HepG2 (cell line): ENCODE results near the gene NUDT2. TPM values are rescaled to one million over a fixed set of nuclear protein-coding genes. Genes with fewer than 3 reads are reported as not detected.

ENCODE experiments used
- AGO2 ChIP-seq: fragments of 200-400 bp; formaldehyde crosslinking; optimal IDR thresholded peaks from 2 replicates; pipeline ENCODE3; 2017; ENCODE audit warnings: mild to moderate bottlenecking, low read depth, low read length, moderate library complexity
- ELF4 ChIP-seq: sonication (generic); formaldehyde crosslinking; IDR thresholded peaks from 2 replicates; pipeline ENCODE4 v1.5.0; 2020; ENCODE audit warnings: missing genetic modification reagents, mild to moderate bottlenecking, moderate library complexity, borderline replicate concordance
- FOXJ3 ChIP-seq: sonication (generic); formaldehyde crosslinking; IDR thresholded peaks from 2 replicates; pipeline ENCODE4 v1.4.0; 2020; ENCODE audit warnings: missing genetic modification reagents, mild to moderate bottlenecking, borderline replicate concordance
- GABPA ChIP-seq, 2 experiments: IDR thresholded peaks; 2 replicates each; pipeline ENCODE4 v1.6.1; 2011 to 2016; ENCODE audit warnings: low read depth in 2 of 2, low read length in 1 of 2, missing biosample characterization in 1 of 2, missing genetic modification characterization in 1 of 2
- HNRNPLL ChIP-seq: fragments of 200-400 bp; formaldehyde crosslinking; IDR thresholded peaks from 2 replicates; pipeline ENCODE4 v1.6.1; 2017; ENCODE audit warnings: mild to moderate bottlenecking, low read depth, low read length; ENCODE audit not compliant: poor library complexity, severe bottlenecking
- KLF13 ChIP-seq: sonication (generic); formaldehyde crosslinking; IDR thresholded peaks from 2 replicates; pipeline ENCODE4 v1.4.0; 2020; ENCODE audit warnings: mild to moderate bottlenecking, missing genetic modification reagents
- MAF1 ChIP-seq: sonication (generic); formaldehyde crosslinking; IDR thresholded peaks from 2 replicates; pipeline ENCODE4 v1.5.0; 2020; ENCODE audit warnings: missing genetic modification reagents, borderline replicate concordance
- MATR3 ChIP-seq: sonication (generic); formaldehyde crosslinking; IDR thresholded peaks from 2 replicates; pipeline ENCODE4 v1.4.0; 2020; ENCODE audit warnings: missing genetic modification reagents
- MTA1 ChIP-seq: sonication (generic); formaldehyde crosslinking; IDR thresholded peaks from 2 replicates; pipeline ENCODE4 v1.4.0; 2020; ENCODE audit warnings: missing genetic modification reagents, mild to moderate bottlenecking, borderline replicate concordance
- MXD4 ChIP-seq: IDR thresholded peaks from 2 replicates; pipeline ENCODE4 v1.6.1; 2016; ENCODE audit warnings: mild to moderate bottlenecking, missing biosample characterization, missing genetic modification reagents
- NFYC ChIP-seq: IDR thresholded peaks from 2 replicates; pipeline ENCODE4 v1.6.1; 2016; ENCODE audit warnings: missing genetic modification reagents, missing compliant biosample characterization
- PHF8 ChIP-seq: sonication (generic); formaldehyde crosslinking; IDR thresholded peaks from 2 replicates; pipeline ENCODE4 v1.5.0; 2020; ENCODE audit warnings: missing genetic modification reagents
- POLR2G ChIP-seq: fragments of 200-400 bp; formaldehyde crosslinking; IDR thresholded peaks from 2 replicates; pipeline ENCODE4 v1.6.1; 2018; ENCODE audit warnings: mild to moderate bottlenecking, low read depth, low read length, moderate library complexity
- PTBP1 ChIP-seq: fragments of 200-400 bp; formaldehyde crosslinking; IDR thresholded peaks from 2 replicates; pipeline ENCODE4 v1.6.1; 2018; ENCODE audit warnings: low read length, low read depth; ENCODE audit not compliant: poor library complexity, severe bottlenecking
- ZBTB38 ChIP-seq: sonication (generic); formaldehyde crosslinking; IDR thresholded peaks from 2 replicates; pipeline ENCODE4 v1.5.1; 2020; ENCODE audit warnings: mild to moderate bottlenecking, missing genetic modification reagents
- ZKSCAN1 ChIP-seq: fragments of 150-350 bp; IDR thresholded peaks from 2 replicates; pipeline ENCODE4 v1.6.1; 2014; ENCODE audit warnings: low read length
- ZNF121 ChIP-seq: sonication (generic); formaldehyde crosslinking; IDR thresholded peaks from 2 replicates; pipeline ENCODE4 v1.5.0; 2020; ENCODE audit warnings: mild to moderate bottlenecking, missing genetic modification reagents
- ZNF205 ChIP-seq: IDR thresholded peaks from 2 replicates; pipeline ENCODE4 v1.6.1; 2018; ENCODE audit warnings: missing biosample characterization, missing genetic modification reagents
- ZNF264 ChIP-seq: sonication (generic); formaldehyde crosslinking; IDR thresholded peaks from 2 replicates; pipeline ENCODE4 v1.4.0; 2020; ENCODE audit warnings: missing genetic modification reagents
- ZNF326 ChIP-seq: sonication (generic); formaldehyde crosslinking; IDR thresholded peaks from 2 replicates; pipeline ENCODE4 v1.4.0; 2020; ENCODE audit warnings: missing genetic modification reagents, borderline replicate concordance
- ZNF468 ChIP-seq: sonication (generic); formaldehyde crosslinking; IDR thresholded peaks from 2 replicates; pipeline ENCODE4 v1.8.0; 2022; ENCODE audit warnings: mild to moderate bottlenecking, moderate library complexity, missing genetic modification reagents
- ZNF589 ChIP-seq: sonication (generic); formaldehyde crosslinking; conservative IDR thresholded peaks from 2 replicates; pipeline ENCODE4 v1.8.0; 2022; ENCODE audit warnings: mild to moderate bottlenecking, moderate library complexity, missing genetic modification reagents
- ZNF75D ChIP-seq: sonication (generic); formaldehyde crosslinking; IDR thresholded peaks from 2 replicates; pipeline ENCODE4 v1.8.1; 2023; ENCODE audit warnings: missing genetic modification reagents, mild to moderate bottlenecking, borderline replicate concordance
- ZNF776 ChIP-seq: sonication (generic); formaldehyde crosslinking; IDR thresholded peaks from 2 replicates; pipeline ENCODE4 v1.4.0; 2020; ENCODE audit warnings: mild to moderate bottlenecking, missing genetic modification reagents
- ZSCAN31 ChIP-seq: sonication (generic); formaldehyde crosslinking; IDR thresholded peaks from 2 replicates; pipeline ENCODE4 v1.5.0; 2020; ENCODE audit warnings: low read depth, mild to moderate bottlenecking, missing genetic modification reagents
- polyA plus RNA-seq, 8 experiments: library from polyadenylated mRNA; depleted of rRNA in 3 of 8; stranded (reverse) in 7 of 8; unstranded in 1 of 8; fragments of >200 nt; fragmentation: Illumina TruSeq in 4 of 8; extraction: Trizol in 4 of 8; gene quantifications; 2 replicates each; pipeline versions ENCODE4 v1.2.1 to v1.2.3, GENCODE V29; 2011 to 2016; ENCODE audit warnings: low read depth in 4 of 8, missing spikeins in 1 of 8, mixed read lengths in 1 of 8; ENCODE audit not compliant: insufficient read depth in 1 of 8
- total RNA-seq, 5 experiments: library from RNA; depleted of rRNA; stranded (reverse); fragments of >200 nt; fragmentation: Illumina TruSeq; extraction: Trizol; gene quantifications; 2 replicates each; pipeline ENCODE4 v1.2.3, GENCODE V29; 2016; ENCODE audit warnings: low read depth in 1 of 5
- TF ChIP-seq, protein P1 (sequence below): sonication (generic); formaldehyde crosslinking; IDR thresholded peaks from 2 replicates; pipeline ENCODE4 v1.4.0; 2020; ENCODE audit warnings: mild to moderate bottlenecking, missing genetic modification reagents
- TF ChIP-seq, protein P2 (sequence below): sonication (generic); formaldehyde crosslinking; IDR thresholded peaks from 2 replicates; pipeline ENCODE4 v1.5.0; 2020; ENCODE audit warnings: missing genetic modification reagents
- TF ChIP-seq, protein P3 (sequence below): sonication (generic); formaldehyde crosslinking; conservative IDR thresholded peaks from 2 replicates; pipeline ENCODE4 v1.8.1; 2023; ENCODE audit warnings: missing genetic modification reagents

NUDT2 gene
- total and polyA plus RNA-seq, 2 of the 13 experiments (the other 11 are each of a cell fraction or from before 2014, with no cell fraction given), result 19.9 to 24.6 TPM

DNA sequence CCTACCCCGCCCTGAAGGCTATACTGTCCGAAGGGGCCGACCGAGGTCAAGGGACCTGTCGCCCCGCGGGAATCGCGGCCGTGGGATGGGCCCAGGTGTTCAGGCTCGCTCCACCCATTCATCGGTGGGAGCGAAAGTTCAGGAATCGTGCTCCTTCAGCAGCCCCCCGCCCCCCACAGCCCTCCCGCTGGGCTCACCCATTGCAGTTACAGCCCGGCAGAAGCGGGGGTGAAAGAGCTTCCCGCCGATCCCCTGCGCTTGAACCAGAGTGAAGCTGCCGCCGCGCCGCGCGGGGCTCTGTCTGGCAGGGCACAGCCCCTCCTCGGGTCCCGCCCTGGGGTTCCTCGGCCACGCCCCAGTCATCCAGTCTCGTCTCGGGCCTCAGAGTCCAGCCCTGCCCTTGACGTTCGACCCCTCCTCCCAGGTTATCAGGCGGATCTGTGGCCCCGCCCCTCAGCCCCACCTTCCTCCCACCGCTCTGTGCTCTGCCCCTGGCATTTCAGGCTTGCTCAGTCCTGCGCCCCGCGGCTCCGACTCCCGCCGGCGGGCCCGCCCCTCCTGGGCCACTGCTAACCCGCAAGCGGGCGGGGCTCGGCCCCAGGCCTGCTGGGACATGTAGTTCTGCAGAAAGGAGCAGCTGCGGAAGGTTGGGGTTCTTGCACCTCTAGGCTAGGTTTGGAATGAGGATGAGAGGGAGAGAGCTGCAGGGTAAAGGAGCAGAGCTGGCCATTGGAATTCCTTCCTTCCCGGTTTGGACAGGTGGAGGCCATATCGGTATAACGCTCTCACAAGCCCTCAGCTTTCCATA lies 47.4 kb downstream of the NUDT2 start, which contains the start of gene MYORG (continued):
- TF ChIP-seq HNRNPLL (peak; percentile 74), PHF8 (peak; percentile 53), ZNF468 (CRISPR knock-in tag) (no peak), ZNF589 (CRISPR knock-in tag) (no peak; the same call in 1 of the 2 replicates), GABPA (IDR thresholded peaks at IDR 0.05; ENCODE audit: low read depth, low read length) (no peak), GABPA (CRISPR knock-in tag; IDR thresholded peaks at IDR 0.05; ENCODE audit: low read depth) (no peak), ZNF776 (CRISPR knock-in tag) (0 out of 2 replicates have a peak, but pooled peaks have one; percentile 76), ZNF205 (no peak), PTBP1 (no peak), ZBTB38 (no peak; the same call in 1 of the 2 replicates), ZKSCAN1 (no peak), ZNF75D (CRISPR knock-in tag) (no peak), NFYC (peak; percentile 40; the same call in 1 of the 2 replicates), MATR3 (CRISPR knock-in tag) (no peak), MXD4 (CRISPR knock-in tag) (peak; percentile 62), POLR2G (peak; percentile 90), ZNF264 (CRISPR knock-in tag) (0 out of 2 replicates have a peak, but pooled peaks have one; percentile 19), ZSCAN31 (CRISPR knock-in tag) (no peak), MAF1 (CRISPR knock-in tag) (no peak), ELF4 (no peak), KLF13 (CRISPR knock-in tag) (no peak; the same call in 1 of the 2 replicates), ZNF121 (CRISPR knock-in tag) (no peak), AGO2 (peak; percentile 82), MTA1 (no peak), FOXJ3 (CRISPR knock-in tag) (peak; percentile 51; the same call in 1 of the 2 replicates), ZNF326 (CRISPR knock-in tag) (no peak)
- TF ChIP-seq, protein P1, sequence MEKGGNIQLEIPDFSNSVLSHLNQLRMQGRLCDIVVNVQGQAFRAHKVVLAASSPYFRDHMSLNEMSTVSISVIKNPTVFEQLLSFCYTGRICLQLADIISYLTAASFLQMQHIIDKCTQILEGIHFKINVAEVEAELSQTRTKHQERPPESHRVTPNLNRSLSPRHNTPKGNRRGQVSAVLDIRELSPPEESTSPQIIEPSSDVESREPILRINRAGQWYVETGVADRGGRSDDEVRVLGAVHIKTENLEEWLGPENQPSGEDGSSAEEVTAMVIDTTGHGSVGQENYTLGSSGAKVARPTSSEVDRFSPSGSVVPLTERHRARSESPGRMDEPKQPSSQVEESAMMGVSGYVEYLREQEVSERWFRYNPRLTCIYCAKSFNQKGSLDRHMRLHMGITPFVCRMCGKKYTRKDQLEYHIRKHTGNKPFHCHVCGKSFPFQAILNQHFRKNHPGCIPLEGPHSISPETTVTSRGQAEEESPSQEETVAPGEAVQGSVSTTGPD (CRISPR knock-in tag), result 0 out of 2 replicates have a peak, but pooled peaks have one; percentile 38
- TF ChIP-seq, protein P2, sequence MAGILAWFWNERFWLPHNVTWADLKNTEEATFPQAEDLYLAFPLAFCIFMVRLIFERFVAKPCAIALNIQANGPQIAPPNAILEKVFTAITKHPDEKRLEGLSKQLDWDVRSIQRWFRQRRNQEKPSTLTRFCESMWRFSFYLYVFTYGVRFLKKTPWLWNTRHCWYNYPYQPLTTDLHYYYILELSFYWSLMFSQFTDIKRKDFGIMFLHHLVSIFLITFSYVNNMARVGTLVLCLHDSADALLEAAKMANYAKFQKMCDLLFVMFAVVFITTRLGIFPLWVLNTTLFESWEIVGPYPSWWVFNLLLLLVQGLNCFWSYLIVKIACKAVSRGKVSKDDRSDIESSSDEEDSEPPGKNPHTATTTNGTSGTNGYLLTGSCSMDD, result no peak
- TF ChIP-seq, protein P3, sequence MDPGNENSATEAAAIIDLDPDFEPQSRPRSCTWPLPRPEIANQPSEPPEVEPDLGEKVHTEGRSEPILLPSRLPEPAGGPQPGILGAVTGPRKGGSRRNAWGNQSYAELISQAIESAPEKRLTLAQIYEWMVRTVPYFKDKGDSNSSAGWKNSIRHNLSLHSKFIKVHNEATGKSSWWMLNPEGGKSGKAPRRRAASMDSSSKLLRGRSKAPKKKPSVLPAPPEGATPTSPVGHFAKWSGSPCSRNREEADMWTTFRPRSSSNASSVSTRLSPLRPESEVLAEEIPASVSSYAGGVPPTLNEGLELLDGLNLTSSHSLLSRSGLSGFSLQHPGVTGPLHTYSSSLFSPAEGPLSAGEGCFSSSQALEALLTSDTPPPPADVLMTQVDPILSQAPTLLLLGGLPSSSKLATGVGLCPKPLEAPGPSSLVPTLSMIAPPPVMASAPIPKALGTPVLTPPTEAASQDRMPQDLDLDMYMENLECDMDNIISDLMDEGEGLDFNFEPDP, result peak; percentile 59; the same call in 1 of the 2 replicates
